Thymus (tissue), 11 donors: ENCODE data around the gene GNPAT. TPM values are rescaled to one million over a fixed set of nuclear protein-coding genes. Genes with fewer than 3 reads are reported as not detected.

ENCODE experiments used
- DNase-seq, 9 donors: peaks; one replicate each; pipeline ENCODE4 v3.0.0-alpha.2; 2013; ENCODE audit warnings: low spot score in 9 of 9, low read depth in 6 of 9, missing footprints in 1 of 9
- H3K27ac ChIP-seq, 2 donors: one replicate each; pipeline ENCODE4 v1.5.1; 2013; ENCODE audit warnings: control low read depth in 1 of 2, low read depth in 1 of 2, low read length in 1 of 2, mild to moderate bottlenecking in 1 of 2, moderate library complexity in 1 of 2
- H3K27me3 ChIP-seq, 2 donors: one replicate each; pipeline ENCODE4 v1.5.1; 2013; ENCODE audit warnings: low read length in 1 of 2; ENCODE audit not compliant: control insufficient read depth in 2 of 2, insufficient read depth in 1 of 2
- H3K36me3 ChIP-seq, 2 donors: one replicate each; pipeline ENCODE4 v1.5.1; 2013; ENCODE audit warnings: low read length in 1 of 2, mild to moderate bottlenecking in 1 of 2, moderate library complexity in 1 of 2; ENCODE audit not compliant: control insufficient read depth in 2 of 2, insufficient read depth in 2 of 2
- H3K4me1 ChIP-seq, 2 donors: one replicate each; pipeline ENCODE4 v1.5.1; 2013; ENCODE audit warnings: low read length in 2 of 2; ENCODE audit not compliant: control insufficient read depth in 2 of 2, insufficient read depth in 2 of 2
- H3K4me3 ChIP-seq, 2 donors: one replicate each; pipeline ENCODE4 v1.5.1; 2013; ENCODE audit warnings: low read length in 2 of 2, control low read depth in 1 of 2, mild to moderate bottlenecking in 1 of 2
- H3K9me3 ChIP-seq, 2 donors: one replicate each; pipeline ENCODE4 v1.5.1; 2013; ENCODE audit warnings: low read length in 1 of 2, mild to moderate bottlenecking in 1 of 2; ENCODE audit not compliant: control insufficient read depth in 2 of 2, insufficient read depth in 1 of 2
- WGBS: extraction: QIAGEN DNeasy Blood & Tissue Kit; methylation state at CpG from one replicate; pipeline ENCODE4 v1.1.7; 2013; 5-methylcytosine and 5-hydroxymethylcytosine counted together
- polyA plus RNA-seq: library from polyadenylated mRNA; stranded (reverse); fragments of 200-250 nt; gene quantifications from one replicate; pipeline ENCODE4 v1.2.3, GENCODE V29; 2013
- total RNA-seq: library from RNA; stranded (reverse); fragments of 120-200 nt; gene quantifications from one replicate; pipeline ENCODE4 v1.2.4, GENCODE V29; 2013
- donor health status: healthy.

Gene GNPAT
- total and polyA plus RNA-seq, 2 donors: 45.9 to 54.3 TPM

GRCh38 chr1:231235526-231236207, 5.3 kb upstream of the GNPAT start:
- peaks cover 0 to 9% of the 10 kb centered on the region in 2 donors for H3K4me1 ChIP-seq
- no peaks in the 10 kb centered on the region for H3K27me3 ChIP-seq
- H3K27ac ChIP-seq: no peak overlapping the region
- H3K36me3 ChIP-seq: peaks cover 19 to 32% of the 10 kb centered on the region in 2 donors
- 98% methylated on average over 3 of the region's 3 CpGs for WGBS
- no peak for DNase-seq
- no peak overlapping the region for H3K4me3 ChIP-seq
- no peaks in the 10 kb centered on the region for H3K9me3 ChIP-seq

DNA sequence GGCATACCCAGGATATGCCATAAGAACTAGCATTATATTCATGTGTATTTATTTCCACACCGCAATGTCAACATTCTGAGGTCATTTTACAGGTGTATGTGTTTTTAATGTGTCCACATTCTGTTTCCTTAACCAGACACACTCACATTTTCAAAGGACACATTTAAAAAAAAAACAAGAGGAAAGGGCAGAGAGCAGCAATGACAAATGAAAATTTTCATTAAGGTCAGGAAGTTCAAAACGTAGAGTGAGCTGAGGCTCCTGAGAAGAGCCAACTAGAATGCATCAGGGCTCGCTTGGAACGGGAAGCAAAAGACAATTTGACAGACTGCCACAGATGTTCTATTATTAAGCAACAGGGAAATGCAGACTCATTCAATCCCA, 4.8 kb upstream of the GNPAT start:
- no peak overlapping the region for H3K27ac ChIP-seq
- peaks cover 19 to 31% of the 10 kb centered on the region in 2 donors for H3K36me3 ChIP-seq
- peaks cover 0 to 9% of the 10 kb centered on the region in 2 donors for H3K4me1 ChIP-seq
- no peaks in the 10 kb centered on the region for H3K9me3 ChIP-seq
- H3K4me3 ChIP-seq: no peak overlapping the region
- DNase-seq: no peak
- no peaks in the 10 kb centered on the region for H3K27me3 ChIP-seq
- 96% methylated on average over 4 of the region's 4 CpGs for WGBS

DNA sequence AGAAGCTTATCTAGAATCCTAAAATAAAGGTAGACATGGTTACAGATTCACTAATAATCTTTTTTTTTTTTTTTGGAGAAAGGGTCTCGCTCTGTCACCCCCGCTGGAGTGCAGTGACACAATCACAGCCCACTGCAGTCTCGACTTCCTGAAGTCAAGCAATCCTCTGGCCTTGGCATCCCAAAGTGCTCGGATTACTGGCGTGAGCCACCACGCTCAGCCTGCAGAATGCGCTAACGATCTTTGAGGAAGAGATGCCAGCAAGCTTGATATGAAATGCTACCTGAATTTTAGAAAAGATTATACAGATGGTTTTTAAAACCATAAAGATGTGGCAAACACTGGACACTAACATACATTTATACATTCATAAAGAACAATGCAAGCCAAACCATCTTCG, 4.1 kb upstream of the GNPAT start:
- H3K4me3 ChIP-seq: no peak overlapping the region
- no peaks in the 10 kb centered on the region for H3K9me3 ChIP-seq
- peaks cover under 1 to 9% of the 10 kb centered on the region in 2 donors for H3K4me1 ChIP-seq
- no peaks in the 10 kb centered on the region for H3K27me3 ChIP-seq
- WGBS: 99% methylated on average over 9 of the region's 9 CpGs
- no peak overlapping the region for H3K27ac ChIP-seq
- no peak for DNase-seq
- peaks cover 19 to 31% of the 10 kb centered on the region in 2 donors for H3K36me3 ChIP-seq

DNA sequence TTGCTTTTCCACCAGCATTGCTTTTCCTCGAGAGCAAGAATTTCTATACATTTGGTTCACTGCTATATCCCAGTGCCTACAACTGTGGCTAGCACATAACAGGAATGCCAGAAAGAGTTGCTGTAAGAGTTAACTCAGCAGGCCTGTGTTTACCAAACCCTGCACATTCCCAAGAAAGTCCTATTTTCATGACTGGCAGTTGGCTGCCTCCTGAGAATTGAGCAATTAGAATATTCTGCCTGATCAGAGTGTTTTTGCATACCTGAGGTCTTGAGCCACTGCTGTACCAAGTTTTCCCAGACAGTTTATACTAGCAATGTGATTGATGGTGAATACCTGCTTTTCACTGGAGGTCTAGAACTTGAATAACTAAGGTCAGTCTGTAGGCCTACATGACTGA, 2.7 kb upstream of the GNPAT start:
- Histone ChIP-seq H3K4me1 (peaks cover 14 to 16% of the 10 kb centered on the region in 2 donors), H3K27ac (no peak overlapping the region), H3K4me3 (no peak overlapping the region), H3K36me3 (peaks cover 15 to 31% of the 10 kb centered on the region in 2 donors), H3K27me3 (no peaks in the 10 kb centered on the region), H3K9me3 (no peaks in the 10 kb centered on the region)
- no peak for DNase-seq
- WGBS: 100% methylated on average over 1 of the region's 1 CpG

DNA sequence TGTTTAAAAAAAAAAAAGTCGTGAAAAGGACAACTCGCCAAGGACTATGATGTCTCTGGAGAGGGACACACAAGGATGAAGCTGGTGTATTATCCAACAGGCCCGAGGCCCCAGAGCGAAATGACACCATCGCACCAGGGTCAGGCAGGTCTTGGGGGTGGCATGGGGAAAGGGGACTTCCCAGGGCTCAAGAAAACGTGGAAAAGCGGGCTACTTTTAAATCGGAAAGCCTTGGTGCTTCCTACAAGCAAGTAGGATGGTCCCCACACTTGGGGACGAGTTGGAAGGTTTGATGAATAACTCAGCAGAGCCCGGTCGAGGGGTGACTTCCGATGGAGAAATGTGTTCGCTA, 505 bp upstream of the GNPAT start:
- H3K9me3 ChIP-seq: no peaks in the 10 kb centered on the region
- 5% methylated on average over 13 of the region's 13 CpGs for WGBS
- H3K4me1 ChIP-seq: peaks cover 14 to 15% of the 10 kb centered on the region in 2 donors
- H3K4me3 ChIP-seq: peak overlapping the region; percentile 68 to 93
- H3K27me3 ChIP-seq: no peaks in the 10 kb centered on the region
- peaks cover 18 to 26% of the 10 kb centered on the region in 2 donors for H3K36me3 ChIP-seq
- H3K27ac ChIP-seq: no peak overlapping the region
- peak in 2 of 9 donors; percentile 5 to 13 for DNase-seq

DNA sequence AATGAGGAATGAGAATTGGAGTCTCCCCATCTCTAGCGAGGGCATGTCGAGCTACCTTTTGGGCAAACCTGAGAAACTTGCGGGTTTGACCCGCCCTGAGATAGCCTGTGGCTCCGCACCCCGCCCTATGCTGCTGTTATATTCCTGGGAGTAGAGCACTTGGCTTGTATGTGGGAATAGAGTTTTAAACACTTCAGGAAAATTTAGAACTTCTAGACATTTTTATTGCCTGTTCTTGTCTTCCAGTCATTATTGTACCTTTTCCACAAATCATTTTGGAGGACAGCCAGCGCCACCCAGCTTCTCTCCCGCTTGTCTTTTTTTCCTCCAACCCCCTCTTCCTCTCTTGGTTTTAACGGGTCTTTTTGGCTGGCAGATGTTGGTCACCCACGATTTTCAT, 738 bp downstream of the GNPAT start:
- H3K9me3 ChIP-seq: no peaks in the 10 kb centered on the region
- peaks cover 14 to 15% of the 10 kb centered on the region in 2 donors for H3K4me1 ChIP-seq
- H3K27ac ChIP-seq: peak overlapping the region in 1 of 2 donors; percentile 74
- under 1% methylated on average over 10 of the region's 10 CpGs for WGBS
- no peaks in the 10 kb centered on the region for H3K27me3 ChIP-seq
- DNase-seq: peak in 6 of 9 donors; percentile 11 to 44 (median 16)
- H3K4me3 ChIP-seq: peak overlapping the region; percentile 68 to 93
- H3K36me3 ChIP-seq: peaks cover 22 to 23% of the 10 kb centered on the region in 2 donors

- Histone ChIP-seq H3K4me1 (peaks cover 14 to 15% of the 10 kb centered on the region in 2 donors), H3K4me3 (peak overlapping the region in 1 of 2 donors; percentile 68), H3K36me3 (peaks cover 14 to 19% of the 10 kb centered on the region in 2 donors), H3K27ac (no peak overlapping the region), H3K27me3 (no peaks in the 10 kb centered on the region), H3K9me3 (no peaks in the 10 kb centered on the region)
- WGBS: 75% methylated on average over 5 of the region's 5 CpGs
- peak in 1 of 9 donors; percentile 15 for DNase-seq
These were observed 1.6 kb downstream of the GNPAT start for GRCh38 chr1:231242516-231243198.

GRCh38 chr1:231248778-231249177, 7.8 kb downstream of the GNPAT start:
- no peaks in the 10 kb centered on the region for H3K27me3 ChIP-seq
- H3K36me3 ChIP-seq: peaks cover 18 to 29% of the 10 kb centered on the region in 2 donors
- 97% methylated on average over 1 of the region's 1 CpG for WGBS
- DNase-seq: no peak
- no peaks in the 10 kb centered on the region for H3K9me3 ChIP-seq
- H3K4me1 ChIP-seq: no peaks in the 10 kb centered on the region
- H3K4me3 ChIP-seq: no peak overlapping the region
- H3K27ac ChIP-seq: no peak overlapping the region

DNA sequence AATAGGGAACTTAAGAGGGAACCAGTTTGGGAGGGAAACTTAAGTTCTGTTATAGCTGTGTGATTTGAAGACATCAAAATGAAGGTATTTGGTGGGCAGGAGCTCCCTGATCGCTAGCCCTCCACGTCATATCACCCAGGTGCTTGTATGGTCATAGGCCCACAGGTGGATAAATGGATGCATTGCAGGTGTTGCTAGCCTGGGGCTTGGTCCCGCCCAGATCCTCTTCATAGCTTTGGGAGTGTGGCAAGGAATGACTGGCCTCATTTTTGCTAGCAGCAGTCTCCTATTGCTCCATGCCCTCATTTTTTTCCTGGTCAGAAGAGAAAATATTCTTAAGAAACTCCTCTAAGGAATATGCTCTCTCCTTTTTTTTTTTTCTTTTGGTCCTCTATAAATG, 11.3 kb downstream of the GNPAT start:
- Histone ChIP-seq H3K36me3 (peaks cover 17 to 39% of the 10 kb centered on the region in 2 donors), H3K27ac (no peak overlapping the region)
- 98% methylated on average over 3 of the region's 3 CpGs for WGBS

More for the DNA sequence above, 11.3 kb downstream of the GNPAT start:
- Histone ChIP-seq H3K4me3 (no peak overlapping the region), H3K4me1 (no peaks in the 10 kb centered on the region), H3K27me3 (no peaks in the 10 kb centered on the region), H3K9me3 (no peaks in the 10 kb centered on the region)
- DNase-seq: no peak
